ENCODE data around the gene RALA.

RALA gene

GRCh38 chr7:39583539-39583938, 39.8 kb upstream of the RALA start:
- no peaks in the 10 kb centered on the region for H3K36me3 ChIP-seq (replicated peaks)
- DNase-seq = no peak
- H3K4me3 ChIP-seq (ENCODE audit: low read depth, low read length) = no peak overlapping the region
- H3K27me3 ChIP-seq (replicated peaks) = no peaks in the 10 kb centered on the region
- in situ Hi-C loops (cut with HindIII; ENCODE audit: low pct_ligation_motif_present, low sequenced_read_pairs) = loop anchor here (25.0 kb wide), 1 partner anchor 154 kb away; no protein-coding TSS in a partner anchor
- no peak for TF ChIP-seq CTCF (IDR thresholded peaks at IDR 0.05; ENCODE audit: low read depth, low read length, missing control alignments)
- no peak overlapping the region for H3K27ac ChIP-seq

GRCh38 chr7:39587393-39587792, 36.0 kb upstream of the RALA start:
- no peaks in the 10 kb centered on the region for H3K36me3 ChIP-seq (replicated peaks)
- no peak overlapping the region for H3K27ac ChIP-seq
- in situ Hi-C loops (cut with HindIII; ENCODE audit: low pct_ligation_motif_present, low sequenced_read_pairs) = loop anchor here (25.0 kb wide), 1 partner anchor 150 kb away; no protein-coding TSS in a partner anchor
- TF ChIP-seq CTCF (IDR thresholded peaks at IDR 0.05; ENCODE audit: low read depth, low read length, missing control alignments) = no peak
- peak; percentile 53 for DNase-seq
- no peak overlapping the region for H3K4me3 ChIP-seq (ENCODE audit: low read depth, low read length)
- no peaks in the 10 kb centered on the region for H3K27me3 ChIP-seq (replicated peaks)

GRCh38 chr7:39588416-39588815, 35.0 kb upstream of the RALA start:
- no peak overlapping the region for H3K4me3 ChIP-seq (ENCODE audit: low read depth, low read length)
- in situ Hi-C loops (cut with HindIII; ENCODE audit: low pct_ligation_motif_present, low sequenced_read_pairs) = loop anchor here (25.0 kb wide), 1 partner anchor 149 kb away; no protein-coding TSS in a partner anchor
- H3K36me3 ChIP-seq (replicated peaks) = no peaks in the 10 kb centered on the region
- H3K27ac ChIP-seq = no peak overlapping the region
- no peak for DNase-seq
- no peaks in the 10 kb centered on the region for H3K27me3 ChIP-seq (replicated peaks)
- TF ChIP-seq CTCF (IDR thresholded peaks at IDR 0.05; ENCODE audit: low read depth, low read length, missing control alignments) = no peak

GRCh38 chr7:39589323-39590111, 33.9 kb upstream of the RALA start:
- H3K36me3 ChIP-seq (replicated peaks) = no peaks in the 10 kb centered on the region
- peak; percentile 94 for DNase-seq
- TF ChIP-seq CTCF (IDR thresholded peaks at IDR 0.05; ENCODE audit: low read depth, low read length, missing control alignments) = no peak
- no peaks in the 10 kb centered on the region for H3K27me3 ChIP-seq (replicated peaks)
- no peak overlapping the region for H3K4me3 ChIP-seq (ENCODE audit: low read depth, low read length)
- in situ Hi-C loops (cut with HindIII; ENCODE audit: low pct_ligation_motif_present, low sequenced_read_pairs) = loop anchor here (25.0 kb wide), 1 partner anchor 148 kb away; no protein-coding TSS in a partner anchor
- H3K27ac ChIP-seq = peak overlapping the region; percentile 51

GRCh38 chr7:39592586-39592985, 30.8 kb upstream of the RALA start:
- Histone ChIP-seq H3K36me3 (replicated peaks) (no peaks in the 10 kb centered on the region), H3K27me3 (replicated peaks) (no peaks in the 10 kb centered on the region), H3K4me3 (ENCODE audit: low read depth, low read length) (no peak overlapping the region), H3K27ac (peak overlapping the region; percentile 92)
- no peak for TF ChIP-seq CTCF (IDR thresholded peaks at IDR 0.05; ENCODE audit: low read depth, low read length, missing control alignments)
- in situ Hi-C loops (cut with HindIII; ENCODE audit: low pct_ligation_motif_present, low sequenced_read_pairs) = loop anchor here (25.0 kb wide), 1 partner anchor 145 kb away; no protein-coding TSS in a partner anchor
- DNase-seq = no peak

Measured in brain microvascular endothelial cell (primary cell).